GM18519 (cell line): Measurements from ENCODE around the gene SSH2.
"Not testable (repeated sequence)": the region's sequence is repeated elsewhere in the genome, so short reads cannot be mapped to it uniquely, and the experiment has no call there.

Source experiments
- ATAC-seq: cut with Tn5 transposase; IDR thresholded peaks from one replicate; pipeline ENCODE4 v1.9.1; 2021; ENCODE audit warnings: mild to moderate bottlenecking, moderate library complexity; ENCODE audit not compliant: unreplicated experiment, low FRiP score

SSH2 gene

DNA sequence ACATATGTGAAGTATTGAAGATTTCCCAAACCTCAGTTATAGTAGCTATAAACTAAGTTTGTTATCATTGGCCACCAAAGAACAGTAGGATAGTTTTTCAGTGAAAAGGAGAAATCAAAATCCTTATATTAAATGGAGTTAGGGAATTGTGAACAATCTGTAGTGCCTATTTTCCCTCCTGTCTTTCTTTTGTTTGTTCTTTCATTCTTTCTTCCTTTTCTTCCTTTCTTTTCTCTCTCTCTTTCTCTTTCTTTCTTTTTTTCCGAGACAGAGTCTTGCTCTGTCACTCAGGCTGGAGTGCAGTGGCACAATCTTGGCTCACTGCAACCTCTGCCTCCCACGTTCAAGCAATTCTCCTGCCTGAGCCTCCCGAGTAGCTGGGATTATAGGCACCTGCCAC is 48.8 kb downstream of the SSH2 start:
- no peak for ATAC-seq

DNA sequence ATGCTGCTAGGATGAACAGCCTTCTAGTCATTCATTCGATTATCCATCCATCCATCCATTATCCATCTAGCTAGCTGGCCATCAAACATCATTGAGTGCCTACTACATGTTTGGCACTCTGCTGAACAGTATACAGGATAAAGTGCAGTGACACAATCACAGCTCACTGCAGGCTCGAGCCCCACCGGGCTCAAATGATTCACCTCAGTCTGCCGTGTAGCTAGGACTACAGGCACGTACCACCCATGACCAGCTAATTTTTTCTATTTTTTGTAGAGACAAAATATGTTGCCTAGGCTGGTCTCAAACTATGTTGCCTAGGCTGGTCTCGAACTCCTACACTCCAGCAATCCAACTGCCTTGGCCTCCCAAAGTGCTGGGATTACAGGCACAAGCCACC is 50.0 kb downstream of the SSH2 start:
- no peak for ATAC-seq

DNA sequence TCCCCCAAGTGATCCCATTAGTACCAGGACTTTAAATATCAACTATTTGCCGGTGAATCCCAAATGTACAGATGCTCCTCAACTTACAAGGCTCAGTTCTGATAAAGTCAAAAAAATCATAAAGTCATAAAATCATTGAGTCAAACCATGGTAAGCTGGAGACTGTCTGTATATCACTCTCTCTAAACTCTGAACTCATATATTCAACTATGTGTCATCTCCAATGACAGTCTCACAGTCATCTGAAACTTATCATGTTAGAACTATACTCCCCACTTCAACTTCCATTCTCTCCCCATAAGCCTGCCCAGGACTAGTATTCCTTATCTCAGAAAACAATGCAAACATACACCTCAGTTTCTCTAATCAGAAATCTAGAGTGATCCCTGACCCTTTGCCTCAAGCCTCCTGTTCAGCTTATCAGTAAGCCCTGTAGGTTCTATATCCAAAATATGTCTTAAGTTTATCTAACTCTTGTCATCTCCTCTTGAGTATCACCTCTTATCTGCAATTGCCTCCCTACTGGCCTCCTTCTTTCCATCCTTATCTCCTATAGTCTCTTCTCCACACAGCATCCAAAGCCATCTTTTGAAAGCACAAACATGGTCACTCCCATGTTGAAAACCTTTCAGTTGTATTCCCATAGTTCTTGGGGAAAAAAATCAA is 55.0 kb downstream of the SSH2 start:
- no peak for ATAC-seq

DNA sequence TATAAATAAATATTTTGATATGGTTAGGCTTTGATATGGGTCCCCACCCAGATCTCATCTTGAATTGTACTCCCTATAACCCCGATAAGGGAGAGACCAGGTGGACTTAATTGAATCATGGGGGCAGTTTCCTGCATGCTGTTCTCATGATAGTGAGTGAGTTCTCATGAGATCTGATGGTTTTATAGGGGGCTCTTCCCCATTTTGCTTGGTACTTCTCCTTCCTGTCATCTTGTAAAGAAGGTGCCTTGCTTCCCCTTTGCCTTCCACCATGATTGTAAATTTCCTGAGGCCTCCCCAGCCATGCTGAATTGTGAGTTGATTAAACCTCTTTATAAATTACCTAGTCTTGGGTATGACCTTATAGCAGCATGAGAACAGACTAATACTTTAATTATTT is 55.7 kb downstream of the SSH2 start:
- not testable (repeated sequence) for ATAC-seq

DNA sequence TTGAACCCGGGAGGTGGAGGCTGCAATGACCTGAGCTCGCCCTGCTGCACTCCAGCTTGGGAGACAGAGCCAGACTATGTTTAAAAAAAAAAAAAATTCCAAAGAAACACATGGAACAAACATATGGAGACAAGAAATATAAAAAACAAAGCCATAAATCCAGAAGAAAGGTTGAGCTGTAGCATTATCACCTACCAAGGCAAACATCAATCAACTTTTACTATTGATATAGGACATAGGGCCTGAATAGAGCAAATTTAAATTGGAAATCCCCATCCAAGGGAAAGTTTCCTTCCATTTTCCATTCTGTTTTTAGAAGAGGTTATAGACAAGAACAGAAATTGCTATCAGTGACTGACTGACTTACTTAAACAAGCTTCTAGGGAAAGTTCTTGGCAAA is 56.6 kb downstream of the SSH2 start:
- no peak for ATAC-seq

DNA sequence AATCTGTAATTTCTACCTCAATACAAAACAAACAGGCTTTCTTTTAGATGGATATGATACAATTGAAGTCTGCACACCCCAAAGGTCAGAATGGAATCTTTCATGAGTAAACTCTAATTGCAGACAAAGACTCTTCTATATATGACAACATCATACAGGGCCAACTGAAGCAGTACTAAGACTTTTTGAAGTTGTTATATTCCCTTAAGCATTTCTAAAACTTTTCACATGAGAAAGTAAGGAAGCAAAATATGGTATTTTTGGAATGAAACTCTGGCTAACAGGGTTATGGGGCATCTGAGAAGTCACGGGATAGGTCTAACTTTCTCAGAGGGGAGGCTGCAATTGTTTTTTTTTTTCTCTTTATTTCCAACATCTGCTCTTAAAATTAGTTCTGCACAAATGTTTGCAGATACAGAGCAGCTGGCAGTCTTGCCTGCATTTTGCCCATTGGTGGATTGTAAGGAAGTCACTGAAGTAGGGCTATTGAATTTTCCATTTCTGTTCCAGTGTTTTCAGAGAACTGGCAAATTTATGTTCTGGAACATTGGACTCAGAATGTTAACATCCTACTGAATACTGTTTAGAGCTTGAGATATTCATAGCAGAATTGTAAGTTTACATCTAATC is 59.1 kb downstream of the SSH2 start:
- ATAC-seq: no peak

DNA sequence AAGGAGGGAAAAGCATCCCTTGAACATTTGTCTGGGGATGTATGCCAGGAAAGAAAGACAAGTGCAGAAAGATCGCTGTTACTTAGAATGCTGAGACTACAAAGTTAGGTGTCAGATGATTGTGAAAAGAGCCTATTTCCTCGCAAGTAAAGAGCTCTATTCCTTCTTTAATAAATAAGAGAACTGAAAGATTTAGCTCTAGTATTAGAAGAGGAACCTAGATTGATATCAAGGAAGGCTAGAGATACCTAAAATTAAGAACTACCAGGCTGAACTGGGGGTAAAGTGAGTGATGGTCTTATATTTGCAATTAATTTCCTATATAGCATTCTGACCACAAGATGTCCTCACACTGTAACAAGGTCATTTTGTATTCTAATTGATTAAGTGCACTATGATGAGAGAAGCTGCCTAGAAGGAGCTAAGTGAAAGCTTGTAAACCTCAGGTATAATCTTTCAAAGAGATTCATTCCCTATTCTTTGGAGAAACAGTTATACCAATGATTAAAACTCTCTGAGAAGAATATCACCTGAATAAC is 62.3 kb downstream of the SSH2 start:
- ATAC-seq: no peak

DNA sequence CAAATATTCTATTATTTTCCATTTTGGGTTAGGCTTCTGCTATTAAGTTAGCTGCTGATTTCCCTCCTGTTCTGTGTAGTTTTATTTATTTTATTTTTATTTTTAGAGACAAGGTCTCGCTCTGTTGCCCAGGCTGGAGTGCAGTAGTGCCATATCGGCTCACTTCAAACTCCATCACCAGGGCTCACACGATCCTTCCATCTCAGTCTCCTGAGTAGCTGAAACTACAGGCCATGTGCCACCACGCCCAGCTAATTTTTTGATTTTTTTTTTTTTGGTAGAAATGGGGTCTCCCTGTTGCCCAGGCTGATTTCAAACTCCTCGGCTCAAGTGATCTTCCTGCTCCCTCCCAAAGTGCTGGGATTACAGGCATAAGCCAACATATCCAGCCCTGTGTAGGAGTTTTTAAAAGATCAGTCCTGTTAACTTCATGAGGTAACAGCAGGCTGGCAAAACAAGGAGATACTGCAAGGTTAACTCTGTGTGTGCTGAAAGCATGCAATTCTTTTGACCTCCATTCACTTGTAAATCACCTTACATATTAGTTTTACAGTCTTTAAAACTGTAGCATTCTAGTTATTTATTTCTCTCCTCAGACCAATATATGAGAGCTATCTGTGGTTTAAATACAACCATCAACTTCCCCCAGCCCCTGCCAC is 63.2 kb downstream of the SSH2 start:
- ATAC-seq: no peak

DNA sequence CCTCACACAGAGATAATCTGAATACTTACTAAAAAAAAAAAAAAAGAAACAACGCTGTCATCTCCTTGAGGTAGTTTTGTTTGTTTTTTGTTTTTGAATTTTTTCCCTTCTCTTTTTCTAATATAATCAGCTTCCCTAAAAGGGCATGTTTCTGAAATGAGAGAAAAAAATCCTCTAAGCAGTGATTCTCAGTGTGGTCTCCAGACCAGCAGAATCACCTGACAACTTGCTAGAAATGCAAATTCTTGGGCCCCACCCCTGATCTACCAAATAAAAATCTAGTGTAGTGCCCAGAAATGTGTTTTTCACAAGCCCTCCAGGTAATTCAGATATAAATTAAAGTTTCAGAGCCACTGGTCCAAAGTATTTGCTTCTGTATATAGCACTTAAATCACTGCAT is 65.4 kb downstream of the SSH2 start:
- ATAC-seq: no peak

DNA sequence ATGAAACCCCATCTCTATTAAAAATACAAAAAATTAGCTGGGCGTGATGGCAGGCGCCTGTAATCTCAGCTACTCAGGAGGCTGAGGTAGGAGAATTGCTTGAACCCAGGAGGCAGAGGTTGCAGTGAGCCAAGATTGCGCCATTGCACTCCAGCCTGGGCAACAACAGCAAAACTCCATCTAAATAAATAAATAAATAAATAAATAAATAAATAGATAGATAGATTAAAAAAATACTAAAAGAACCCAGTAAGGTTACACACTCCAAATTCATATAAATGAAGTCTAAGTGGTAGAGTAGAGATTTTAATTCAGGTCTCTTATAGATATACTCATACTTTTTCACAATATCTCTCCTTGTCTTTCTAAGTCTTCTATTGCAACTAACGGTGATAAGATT is 65.9 kb downstream of the SSH2 start:
- ATAC-seq: not testable (repeated sequence)

DNA sequence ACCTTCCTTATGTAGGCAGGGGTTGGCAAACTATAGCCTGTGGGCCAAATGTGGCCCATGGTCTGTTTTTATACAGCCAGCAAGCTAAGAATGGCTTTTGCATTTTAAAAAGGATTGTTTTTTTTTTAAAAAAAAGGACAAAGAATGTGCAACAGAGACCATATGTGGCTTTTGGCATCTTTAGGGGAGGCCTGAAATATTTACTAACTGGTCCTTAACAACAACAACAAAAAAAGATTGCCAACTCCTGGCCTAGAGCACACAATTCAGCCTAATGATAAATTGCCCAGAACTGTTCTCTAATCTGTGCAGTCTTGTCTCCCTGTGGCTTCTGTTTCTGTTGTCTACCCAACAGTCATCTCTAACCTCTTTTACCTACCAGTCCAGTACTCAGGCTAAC is 67.1 kb downstream of the SSH2 start:
- no peak for ATAC-seq

DNA sequence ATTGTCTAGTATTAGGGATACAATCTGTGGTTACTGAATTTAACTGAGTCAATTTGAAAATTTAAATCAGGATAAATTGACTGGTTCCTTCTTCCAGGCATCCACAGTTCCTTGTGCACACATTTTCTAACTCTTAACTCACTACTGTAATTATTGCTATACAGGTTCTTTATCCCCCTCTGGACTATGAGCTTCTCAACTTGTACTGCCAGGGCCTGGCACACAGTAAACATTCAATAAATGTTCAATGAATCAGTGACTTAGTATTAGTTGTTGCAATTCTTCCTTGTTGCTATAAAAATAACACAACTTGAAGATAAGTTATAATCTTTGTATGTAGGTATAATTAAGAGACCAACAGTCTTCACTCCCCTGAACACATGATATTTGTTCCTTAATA is 67.9 kb downstream of the SSH2 start:
- no peak for ATAC-seq

DNA sequence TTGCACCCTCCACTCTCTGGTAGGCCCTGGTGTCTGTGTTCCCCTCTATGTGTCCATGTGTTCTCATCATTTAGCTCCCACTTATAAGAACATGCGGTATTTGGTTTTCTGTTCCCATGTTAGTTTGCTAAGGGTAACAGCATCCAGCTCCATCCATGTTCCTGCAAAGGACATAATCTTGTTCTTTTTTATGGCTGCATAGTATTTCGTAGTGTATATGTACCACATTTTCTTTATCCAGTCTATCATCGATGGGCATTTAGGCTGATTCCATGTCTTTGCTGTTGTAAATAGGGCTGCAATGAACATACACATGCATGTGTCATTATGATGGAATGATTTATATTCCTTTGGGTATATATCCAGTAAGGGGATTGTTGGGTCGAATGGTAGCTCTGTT is 70.6 kb downstream of the SSH2 start:
- not testable (repeated sequence) for ATAC-seq

DNA sequence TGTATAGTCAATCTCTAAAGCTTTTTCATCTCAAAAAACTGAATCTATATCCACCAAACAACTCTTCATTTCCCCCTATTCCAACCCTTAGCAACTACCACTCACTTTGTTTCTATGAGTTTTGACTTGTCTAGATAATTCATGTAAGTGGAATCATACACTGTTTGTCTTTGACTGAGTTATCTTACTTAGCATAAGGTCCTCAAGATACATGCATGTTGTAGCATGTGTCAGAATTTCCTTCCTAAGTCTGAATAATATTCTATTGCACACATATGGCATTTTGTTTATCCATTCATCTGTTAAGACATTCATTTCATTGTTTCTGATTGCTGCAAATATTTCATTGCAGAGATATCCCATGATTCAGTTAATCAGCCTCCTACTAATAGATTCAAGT is 72.2 kb downstream of the SSH2 start:
- ATAC-seq: no peak

DNA sequence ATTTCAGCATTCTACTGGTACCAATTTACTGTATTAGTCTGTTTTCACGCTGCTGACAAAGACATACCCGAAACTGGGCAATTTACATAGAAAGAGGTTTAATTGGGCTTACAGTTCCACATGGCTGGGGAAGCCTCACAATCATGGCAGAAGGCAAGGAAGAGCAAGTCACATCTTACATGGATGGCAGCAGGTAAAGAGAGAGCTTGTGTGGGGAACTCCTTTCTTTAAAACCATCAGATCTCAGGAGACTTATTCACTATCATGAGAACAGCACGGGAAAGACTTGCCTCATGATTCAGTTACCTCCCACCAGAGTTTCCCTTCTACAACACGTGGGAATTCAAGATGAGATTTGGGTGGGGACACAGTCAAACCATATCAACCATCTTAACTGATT is 72.9 kb downstream of the SSH2 start:
- not testable (repeated sequence) for ATAC-seq

DNA sequence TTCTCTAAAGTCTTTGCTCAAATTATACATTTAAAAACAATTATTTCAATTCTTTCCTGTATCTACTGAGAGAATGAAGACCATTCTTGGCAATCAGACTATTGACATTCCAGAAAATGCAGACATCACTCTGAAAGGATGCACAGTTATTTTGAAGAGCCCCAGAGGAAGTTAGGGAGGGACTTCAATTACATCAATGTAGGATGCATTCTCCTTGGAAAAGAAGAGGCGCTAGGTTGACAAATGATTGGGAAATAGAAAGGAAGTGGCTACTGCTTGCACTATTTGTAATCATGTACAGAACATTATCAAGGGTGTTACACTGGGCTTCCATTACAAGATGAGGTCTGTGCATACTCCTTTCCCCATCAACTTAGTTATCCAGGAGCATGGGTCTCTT is 74.3 kb downstream of the SSH2 start:
- no peak for ATAC-seq

DNA sequence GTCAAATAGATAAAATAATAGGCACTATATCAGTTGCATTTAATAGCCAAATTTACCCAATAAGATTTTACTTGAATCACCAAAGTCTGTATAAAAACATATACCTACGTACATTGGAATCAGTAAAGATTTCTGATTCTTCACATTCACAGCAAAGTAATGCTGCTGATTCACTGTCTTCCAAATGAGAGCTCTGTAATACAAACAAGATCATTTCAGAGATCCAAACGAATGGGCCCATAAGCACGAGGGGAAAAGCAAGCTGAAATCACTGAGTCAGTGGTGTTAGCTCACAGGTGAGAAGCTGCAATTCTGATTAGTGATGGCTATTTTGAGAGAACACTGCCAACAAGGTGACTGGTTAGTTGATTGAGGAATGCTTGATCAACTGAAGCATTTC is 81.3 kb downstream of the SSH2 start:
- no peak for ATAC-seq

DNA sequence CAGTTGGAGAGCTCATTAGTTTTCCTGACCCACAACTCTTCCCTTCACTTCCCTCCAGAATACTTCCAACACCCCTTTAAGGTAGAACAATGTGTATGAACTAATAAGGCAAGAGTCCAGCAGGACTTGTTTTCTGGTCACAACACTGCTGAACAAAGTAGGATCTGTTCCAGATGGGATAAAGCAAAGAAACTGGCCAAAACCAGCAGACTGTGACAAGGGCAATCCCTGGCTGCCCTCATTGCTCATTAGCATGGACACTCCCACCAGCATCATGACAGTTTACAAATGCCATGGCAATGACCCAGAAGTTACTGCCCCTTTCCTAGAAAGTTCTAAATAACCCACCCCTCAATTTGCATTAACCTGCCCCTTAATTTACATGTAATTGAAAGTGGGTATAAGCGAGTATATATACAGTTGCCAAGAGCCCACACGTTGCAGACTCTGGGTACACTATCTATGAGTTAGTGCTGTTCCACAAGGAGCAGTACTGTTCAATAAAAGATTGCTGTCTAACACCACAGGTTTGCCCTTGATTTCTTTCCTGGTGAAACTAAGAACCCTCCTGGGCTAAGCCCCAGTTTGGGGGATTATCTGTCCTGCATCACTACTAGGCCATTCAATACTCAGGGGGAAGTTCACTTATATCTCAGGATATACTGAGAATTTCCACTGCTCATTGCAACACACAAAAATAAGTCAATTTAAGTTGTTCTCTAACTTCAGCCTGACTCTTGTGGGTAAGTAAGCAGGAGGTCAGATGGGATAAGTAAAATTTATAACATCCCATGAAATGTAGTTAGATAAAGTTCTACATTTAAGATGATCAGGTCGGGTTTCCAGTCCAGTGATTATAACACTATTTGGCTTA is 82.3 kb downstream of the SSH2 start:
- ATAC-seq: no peak

DNA sequence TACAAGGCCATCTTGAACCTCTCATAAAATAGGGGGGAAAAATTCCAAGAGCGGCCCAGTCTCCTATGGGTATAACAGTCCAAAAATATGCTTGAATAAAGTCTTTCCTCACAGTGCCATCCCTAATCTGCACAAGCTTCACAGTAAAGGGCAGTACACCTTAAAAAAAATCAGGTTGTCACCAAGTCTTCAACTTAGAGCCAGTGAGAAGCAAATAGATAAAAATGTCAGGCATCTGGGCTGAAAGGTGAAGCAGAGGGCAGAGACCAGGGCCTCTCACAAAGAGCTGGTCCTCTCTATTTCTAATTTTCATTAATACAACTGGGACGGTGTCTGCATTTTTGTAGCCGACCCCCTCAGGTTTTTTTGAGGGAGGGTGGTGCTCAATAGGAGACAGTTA is 82.9 kb downstream of the SSH2 start:
- no peak for ATAC-seq

DNA sequence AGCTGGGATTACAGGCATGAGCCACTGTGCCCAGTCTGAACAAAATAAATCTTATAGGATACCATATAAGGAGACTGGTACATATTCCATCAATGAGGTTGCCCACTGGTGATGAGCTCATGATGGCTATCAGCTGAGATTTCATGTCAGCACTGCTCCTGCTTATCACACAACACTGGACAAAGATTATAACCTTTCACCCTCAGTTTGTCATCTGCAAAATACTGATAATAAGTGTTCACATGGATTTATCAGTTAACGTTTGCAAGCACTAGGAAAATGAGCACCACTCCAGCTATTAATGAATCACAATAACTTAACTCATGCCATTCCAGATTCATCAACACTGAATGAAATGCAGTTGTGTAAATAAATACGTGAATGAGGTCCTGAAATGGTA is 83.7 kb downstream of the SSH2 start:
- ATAC-seq: no peak
